HG02884 (cell line): Measurements from ENCODE around the gene POU6F2.
A peak's percentile ranks its signal among the peaks of the same experiment; 100 is the strongest.

ENCODE experiments used
- ATAC-seq: cut with Tn5 transposase; IDR thresholded peaks from one replicate; pipeline ENCODE4 v1.9.1; 2021; ENCODE audit warnings: mild to moderate bottlenecking, moderate library complexity; ENCODE audit not compliant: unreplicated experiment

Gene POU6F2

GRCh38 chr7:39429421-39429820 is 451.7 kb downstream of the POU6F2 start:
- no peak for ATAC-seq

DNA sequence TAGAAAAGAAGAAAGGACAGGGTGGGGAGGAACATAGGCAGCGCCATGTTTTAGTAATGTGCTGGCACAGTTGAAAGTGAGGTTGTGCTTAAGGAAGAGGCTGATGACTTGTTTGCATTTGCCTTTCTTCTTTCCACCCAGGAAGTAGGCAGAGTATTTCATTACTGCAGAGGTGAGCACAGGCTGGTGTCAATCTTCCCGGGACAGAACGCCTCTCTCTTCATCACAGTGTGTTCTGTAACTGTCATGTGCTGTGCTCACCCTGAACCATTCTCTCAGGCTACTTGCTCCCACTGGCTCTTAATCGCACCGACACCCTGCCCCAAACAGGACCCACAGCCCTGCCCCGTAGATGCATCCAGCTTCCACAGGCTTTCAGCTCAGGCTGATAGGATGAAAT is 452.7 kb downstream of the POU6F2 start:
- ATAC-seq, result no peak

- no peak for ATAC-seq
Observed at GRCh38 chr7:39430909-39431641, 453.4 kb downstream of the POU6F2 start.

GRCh38 chr7:39432368-39432767 is 454.7 kb downstream of the POU6F2 start:
- no peak for ATAC-seq

DNA sequence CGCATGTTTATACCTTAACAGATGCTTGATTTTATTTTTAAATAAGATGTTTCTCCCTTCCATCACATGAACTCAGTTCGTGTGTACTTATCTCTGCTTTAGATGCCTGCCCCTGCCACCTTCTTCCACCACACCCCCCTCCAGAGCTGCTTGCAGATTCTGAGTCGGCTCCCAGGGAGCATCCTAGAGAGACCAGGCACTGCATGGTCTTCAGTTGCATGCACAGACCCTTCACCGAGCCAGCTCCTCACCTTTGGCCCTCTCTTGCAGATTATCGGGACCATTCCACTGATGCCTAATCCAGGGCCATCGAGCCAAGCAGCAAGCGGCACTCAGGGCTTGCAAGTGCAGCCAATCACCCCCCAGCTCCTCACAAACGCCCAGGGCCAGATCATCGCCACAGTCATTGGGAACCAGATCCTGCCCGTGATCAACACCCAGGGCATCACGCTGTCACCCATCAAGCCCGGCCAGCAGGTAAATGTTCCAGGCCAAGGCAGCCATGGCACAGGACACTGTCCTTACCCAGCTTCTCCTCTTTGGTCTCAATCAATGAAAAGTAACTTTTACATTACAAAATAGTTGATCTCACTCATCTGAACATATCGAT is 455.2 kb downstream of the POU6F2 start:
- no peak for ATAC-seq

- ATAC-seq, result no peak
Observed at GRCh38 chr7:39433550-39433949, 455.8 kb downstream of the POU6F2 start.

- ATAC-seq, result no peak
Observed at GRCh38 chr7:39434012-39434411, 456.3 kb downstream of the POU6F2 start.

DNA sequence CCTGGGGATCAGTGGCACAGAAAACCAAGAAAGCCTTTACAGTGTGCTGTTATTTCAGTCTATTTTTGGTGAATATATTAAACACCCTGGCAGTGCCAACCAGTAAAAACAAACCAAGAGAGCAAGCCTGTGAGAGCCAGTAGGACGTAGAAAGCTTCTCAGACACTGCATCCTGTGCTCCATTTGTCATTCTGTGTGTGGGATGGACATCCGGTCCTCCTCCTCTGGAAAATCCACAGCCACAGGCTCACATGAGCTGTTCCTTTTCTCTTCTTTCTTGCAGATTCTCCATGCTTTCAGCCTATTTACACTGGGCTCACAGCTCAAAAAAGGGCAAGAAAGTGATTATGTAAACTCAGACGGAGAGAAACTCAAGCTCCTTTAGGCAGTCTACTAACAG is 468.8 kb downstream of the POU6F2 start:
- ATAC-seq, result no peak

DNA sequence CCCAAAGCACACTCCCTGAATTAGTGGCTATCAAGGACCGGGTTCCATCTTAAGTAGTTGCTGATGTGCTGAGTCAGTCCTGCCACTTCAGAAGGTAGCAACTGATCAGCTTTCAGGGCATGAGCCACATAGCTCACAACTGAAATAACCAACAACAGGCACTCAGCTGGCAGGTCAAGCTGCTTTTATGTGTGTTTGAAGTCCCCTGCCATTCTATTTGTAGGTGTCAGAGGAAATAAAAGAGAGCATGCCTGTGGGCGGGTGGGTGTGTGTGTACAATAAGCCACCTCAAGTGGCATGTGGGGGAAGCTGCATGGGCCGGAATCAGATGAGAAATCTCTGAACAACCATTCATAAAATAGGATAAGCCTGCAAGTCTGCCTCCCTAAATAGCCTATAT is 474.2 kb downstream of the POU6F2 start:
- no peak for ATAC-seq

GRCh38 chr7:39453743-39454355 is 476.1 kb downstream of the POU6F2 start:
- peak; percentile 87 for ATAC-seq

DNA sequence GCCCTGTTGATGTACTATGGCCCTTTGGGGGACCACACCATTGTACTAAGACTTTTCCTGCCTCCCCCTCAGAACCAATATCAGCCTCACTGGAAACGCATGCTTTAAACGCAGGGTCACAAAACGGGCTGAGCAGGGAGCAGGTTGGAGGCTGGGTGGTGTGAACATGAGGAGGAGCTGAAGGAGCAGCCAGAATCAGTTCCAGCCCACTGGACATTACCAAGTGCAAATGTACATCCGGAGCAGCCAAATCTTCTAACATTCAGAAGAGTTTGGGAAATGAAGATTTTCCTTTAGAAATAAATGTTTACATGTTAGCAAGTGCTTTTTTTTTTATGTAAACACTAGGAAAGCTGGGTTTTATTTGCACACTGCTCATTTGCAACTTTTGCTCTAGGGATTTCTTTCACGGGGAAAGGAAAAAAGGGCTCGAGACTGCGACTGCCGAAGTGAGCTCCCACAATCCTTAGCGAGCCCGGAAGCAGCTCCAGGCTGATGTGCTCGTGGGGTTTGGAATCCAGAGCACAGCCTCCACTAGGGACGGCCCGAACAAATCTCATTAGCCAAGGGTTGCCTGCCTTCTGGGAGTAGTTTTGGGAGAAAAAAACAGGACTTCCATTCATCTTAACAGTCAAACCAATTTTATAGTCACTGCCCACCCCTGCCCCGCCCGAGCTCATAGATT is 480.5 kb downstream of the POU6F2 start:
- ATAC-seq, result no peak

DNA sequence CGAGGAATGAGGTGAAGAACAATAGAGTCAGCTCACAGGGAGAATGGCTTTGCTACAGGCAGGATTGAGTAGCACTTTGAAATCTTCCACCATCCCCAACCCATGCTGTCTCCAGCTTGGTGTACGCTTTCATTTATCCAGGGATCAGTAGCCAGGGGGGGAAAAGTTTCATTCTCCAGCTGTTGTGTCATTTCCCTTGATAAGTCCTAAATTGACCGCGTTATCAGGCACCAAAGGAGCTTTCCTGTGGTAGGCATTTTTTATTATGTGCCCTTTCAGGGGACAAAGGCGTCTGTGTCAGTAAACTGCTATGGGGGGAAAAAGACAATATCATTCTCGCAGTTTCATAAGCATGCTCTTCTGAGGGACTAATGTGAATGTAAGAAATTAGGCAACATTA is 481.9 kb downstream of the POU6F2 start:
- ATAC-seq, result no peak

DNA sequence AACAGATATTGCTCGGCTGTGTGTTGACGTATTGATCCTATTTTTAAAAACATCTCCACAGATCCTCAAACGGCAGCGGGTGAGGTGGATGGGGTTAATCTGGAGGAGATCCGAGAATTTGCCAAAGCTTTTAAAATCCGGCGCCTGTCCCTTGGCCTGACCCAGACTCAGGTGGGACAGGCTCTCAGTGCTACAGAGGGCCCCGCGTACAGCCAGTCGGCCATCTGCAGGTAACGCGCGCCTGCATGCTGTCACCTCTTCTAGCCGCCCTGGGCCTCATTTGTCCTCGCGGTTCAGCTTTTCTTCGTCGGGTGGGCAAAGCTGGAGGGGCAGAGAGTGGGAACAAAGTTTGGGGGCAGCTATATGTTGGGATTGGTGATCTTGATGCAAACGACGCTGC is 482.8 kb downstream of the POU6F2 start:
- no peak for ATAC-seq

GRCh38 chr7:39461263-39461820 is 483.6 kb downstream of the POU6F2 start:
- ATAC-seq, result no peak

DNA sequence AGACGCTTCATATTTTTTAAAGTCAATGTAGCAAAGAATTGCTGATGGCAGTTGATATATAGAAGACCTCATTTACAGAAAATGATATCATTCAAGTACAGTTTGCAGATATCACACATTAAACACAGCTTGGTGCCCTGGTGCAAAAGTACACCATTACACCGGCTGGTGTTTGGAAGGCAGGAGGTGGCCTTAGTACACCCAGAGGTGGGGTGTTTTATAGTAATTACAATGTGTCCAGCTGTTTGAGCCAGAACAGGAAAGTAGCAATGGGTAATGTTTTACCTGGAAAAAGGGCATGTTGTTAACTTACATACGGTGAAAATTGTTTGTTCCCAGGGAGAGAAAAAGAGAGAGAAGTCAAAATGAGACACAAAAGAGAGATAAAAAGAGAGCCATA is 485.5 kb downstream of the POU6F2 start:
- no peak for ATAC-seq

DNA sequence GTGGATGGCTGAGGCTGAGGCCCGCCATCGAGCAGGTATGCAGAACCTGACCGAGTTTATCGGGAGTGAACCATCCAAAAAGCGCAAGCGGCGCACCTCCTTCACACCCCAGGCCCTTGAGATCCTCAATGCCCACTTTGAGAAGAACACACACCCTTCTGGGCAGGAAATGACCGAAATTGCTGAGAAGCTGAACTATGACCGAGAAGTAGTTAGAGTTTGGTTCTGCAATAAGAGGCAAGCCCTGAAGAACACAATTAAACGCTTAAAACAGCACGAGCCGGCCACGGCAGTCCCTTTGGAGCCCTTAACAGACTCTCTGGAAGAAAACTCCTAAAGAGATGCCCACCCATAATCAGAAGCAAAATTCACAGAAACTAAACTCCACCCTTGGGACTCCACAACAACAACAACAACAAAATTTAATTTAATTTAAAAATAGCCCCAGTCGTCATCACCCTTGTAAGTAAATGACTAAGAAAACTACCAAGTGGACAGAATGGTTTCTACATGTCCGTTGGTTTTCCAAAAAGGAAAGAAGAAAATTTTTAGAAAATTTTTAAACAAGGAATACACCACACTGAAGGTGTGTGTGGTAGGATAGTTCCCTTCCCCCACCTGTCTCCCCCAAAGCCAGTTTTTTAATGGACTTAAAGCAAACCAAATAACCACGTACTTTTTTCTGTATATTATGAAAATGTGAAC is 486.8 kb downstream of the POU6F2 start:
- ATAC-seq, result no peak

DNA sequence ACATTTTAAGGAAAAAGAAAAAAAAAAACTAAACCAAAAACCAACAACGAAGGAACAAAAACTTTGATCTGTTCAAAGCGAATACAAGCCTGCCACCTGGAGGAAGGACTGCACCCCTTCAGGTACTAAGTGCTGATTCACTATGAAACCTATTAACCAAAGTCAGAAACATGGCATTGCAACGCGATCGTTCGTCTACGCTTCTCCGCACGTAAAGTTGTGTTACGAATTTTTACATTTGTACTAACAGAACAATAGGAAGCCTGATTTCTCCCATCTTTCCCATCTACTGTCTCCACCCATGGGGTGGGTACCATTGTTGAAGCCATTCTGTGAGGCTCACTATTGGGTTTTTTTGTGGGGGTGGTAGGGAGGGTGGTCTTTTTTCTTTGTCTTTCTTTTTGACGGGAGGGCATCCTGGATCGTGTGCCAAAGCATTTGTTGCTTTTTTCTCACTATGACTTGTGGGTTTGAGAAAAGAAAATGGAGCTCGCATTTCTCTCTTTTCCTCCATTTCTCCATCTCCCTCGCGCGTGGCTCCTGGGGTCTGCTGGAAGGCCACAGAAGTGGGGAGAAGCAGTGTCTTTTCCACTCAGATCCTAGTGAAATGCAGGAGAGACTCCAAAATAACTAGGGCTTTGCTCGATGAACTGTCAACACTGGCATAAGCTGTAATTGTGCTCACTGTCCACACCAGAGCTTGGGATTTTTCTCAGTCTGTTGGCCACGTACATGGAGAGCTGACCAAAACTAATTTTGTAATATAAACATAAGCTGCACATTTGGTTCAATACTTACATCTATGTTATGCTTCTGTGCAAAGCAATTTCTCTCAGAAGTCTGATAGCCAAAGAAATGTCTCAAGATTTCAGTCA is 487.6 kb downstream of the POU6F2 start:
- ATAC-seq, result peak; percentile 94

DNA sequence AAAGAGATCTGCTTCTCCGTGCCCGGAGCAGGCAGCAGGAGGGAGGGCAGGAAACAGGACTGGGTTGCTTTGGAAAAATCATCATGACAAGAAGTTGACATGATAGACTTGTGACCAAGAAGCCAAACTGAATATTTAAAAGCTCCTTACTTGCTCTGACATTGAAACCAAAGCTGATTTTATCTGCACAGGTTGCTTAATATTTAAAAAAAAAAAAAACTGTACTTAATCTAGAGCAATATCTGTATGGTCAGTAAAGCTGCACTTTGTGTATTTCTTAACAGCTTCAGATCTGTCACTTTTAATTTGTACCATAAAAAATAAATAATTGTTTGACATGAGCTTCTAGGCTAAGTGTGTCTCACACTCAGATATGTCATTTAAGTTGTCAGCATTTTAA is 490.6 kb downstream of the POU6F2 start:
- no peak for ATAC-seq

GRCh38 chr7:39468808-39469374 is 491.2 kb downstream of the POU6F2 start:
- no peak for ATAC-seq

DNA sequence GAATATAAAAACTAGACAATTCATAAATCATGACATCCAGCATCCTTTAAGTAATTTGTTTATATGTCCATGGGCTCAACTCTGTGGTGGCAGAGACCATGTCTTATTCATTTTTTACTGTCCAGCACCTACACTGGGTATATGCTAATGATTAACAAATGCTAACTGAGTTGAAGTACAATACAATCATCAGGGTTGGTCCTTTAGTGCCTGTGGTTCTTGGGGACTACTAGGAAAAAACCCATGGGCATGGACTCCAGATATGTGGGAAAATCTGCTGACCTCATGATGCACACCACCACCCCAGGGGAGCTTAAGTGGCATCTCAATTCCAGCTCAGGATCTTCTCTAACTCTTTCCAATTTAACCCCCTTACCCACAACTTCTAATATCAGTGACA is 503.2 kb downstream of the POU6F2 start:
- no peak for ATAC-seq
